ENCODE measurements around the gene CCDC160. TPM values are rescaled to one million over a fixed set of nuclear protein-coding genes. Genes with fewer than 3 reads are reported as not detected.

CCDC160 gene
- polyA plus RNA-seq, 1 donor from 2014 or later, result 4.3 TPM

GRCh38 chrX:134287346-134287745, 50.4 kb downstream of the CCDC160 start:
- no peaks in the 10 kb centered on the region for H3K9me3 ChIP-seq (ENCODE audit: low read length)
- no peaks in the 10 kb centered on the region for H3K79me2 ChIP-seq (replicated peaks; ENCODE audit: insufficient read depth, low read length)
- H3K27ac ChIP-seq (ENCODE audit: low read length), result no peak overlapping the region
- H4K20me1 ChIP-seq (ENCODE audit: insufficient read depth), result no peaks in the 10 kb centered on the region
- no peak overlapping the region for H3K4me3 ChIP-seq (ENCODE audit: low read length)
- no peaks in the 10 kb centered on the region for H3K27me3 ChIP-seq (ENCODE audit: insufficient read depth, low read depth, low read length)
- no peak overlapping the region for H3K9ac ChIP-seq (ENCODE audit: low read length)
- no peaks in the 10 kb centered on the region for H3K9me2 ChIP-seq (ENCODE audit: insufficient read depth, low read length)
- H3K36me3 ChIP-seq (ENCODE audit: insufficient read depth, low read length), result no peaks in the 10 kb centered on the region
- H3F3A ChIP-seq (ENCODE audit: insufficient read depth, low read length, poor library complexity, severe bottlenecking), result no peaks in the 10 kb centered on the region
- no peak for TF ChIP-seq TAF1 (IDR thresholded peaks at IDR 0.05; ENCODE audit: low read depth)
- TF ChIP-seq, protein P1, sequence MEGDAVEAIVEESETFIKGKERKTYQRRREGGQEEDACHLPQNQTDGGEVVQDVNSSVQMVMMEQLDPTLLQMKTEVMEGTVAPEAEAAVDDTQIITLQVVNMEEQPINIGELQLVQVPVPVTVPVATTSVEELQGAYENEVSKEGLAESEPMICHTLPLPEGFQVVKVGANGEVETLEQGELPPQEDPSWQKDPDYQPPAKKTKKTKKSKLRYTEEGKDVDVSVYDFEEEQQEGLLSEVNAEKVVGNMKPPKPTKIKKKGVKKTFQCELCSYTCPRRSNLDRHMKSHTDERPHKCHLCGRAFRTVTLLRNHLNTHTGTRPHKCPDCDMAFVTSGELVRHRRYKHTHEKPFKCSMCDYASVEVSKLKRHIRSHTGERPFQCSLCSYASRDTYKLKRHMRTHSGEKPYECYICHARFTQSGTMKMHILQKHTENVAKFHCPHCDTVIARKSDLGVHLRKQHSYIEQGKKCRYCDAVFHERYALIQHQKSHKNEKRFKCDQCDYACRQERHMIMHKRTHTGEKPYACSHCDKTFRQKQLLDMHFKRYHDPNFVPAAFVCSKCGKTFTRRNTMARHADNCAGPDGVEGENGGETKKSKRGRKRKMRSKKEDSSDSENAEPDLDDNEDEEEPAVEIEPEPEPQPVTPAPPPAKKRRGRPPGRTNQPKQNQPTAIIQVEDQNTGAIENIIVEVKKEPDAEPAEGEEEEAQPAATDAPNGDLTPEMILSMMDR (IDR thresholded peaks at IDR 0.05; ENCODE audit: poor library complexity, severe bottlenecking), result no peak
- no peak for TF ChIP-seq RAD21 (conservative IDR thresholded peaks at IDR 0.05)
- no peak for TF ChIP-seq REST (IDR thresholded peaks at IDR 0.05; ENCODE audit: borderline replicate concordance)
- no peak for TF ChIP-seq POLR2AphosphoS5 (IDR thresholded peaks at IDR 0.05)
- no peak for TF ChIP-seq EP300 (conservative IDR thresholded peaks at IDR 0.05; ENCODE audit: poor library complexity, severe bottlenecking)
- TF ChIP-seq SMC3 (conservative IDR thresholded peaks at IDR 0.05; ENCODE audit: poor library complexity), result no peak
- TF ChIP-seq MXI1 (conservative IDR thresholded peaks at IDR 0.05; ENCODE audit: poor library complexity, severe bottlenecking), result no peak
- TF ChIP-seq EZH2 (IDR thresholded peaks at IDR 0.05; ENCODE audit: borderline replicate concordance, insufficient read depth, low read length, poor library complexity, severe bottlenecking), result no peak
- no peak overlapping the region for H2AFZ ChIP-seq (ENCODE audit: low read depth, low read length)
- no peak overlapping the region for H3K4me2 ChIP-seq (ENCODE audit: low read length)

DNA sequence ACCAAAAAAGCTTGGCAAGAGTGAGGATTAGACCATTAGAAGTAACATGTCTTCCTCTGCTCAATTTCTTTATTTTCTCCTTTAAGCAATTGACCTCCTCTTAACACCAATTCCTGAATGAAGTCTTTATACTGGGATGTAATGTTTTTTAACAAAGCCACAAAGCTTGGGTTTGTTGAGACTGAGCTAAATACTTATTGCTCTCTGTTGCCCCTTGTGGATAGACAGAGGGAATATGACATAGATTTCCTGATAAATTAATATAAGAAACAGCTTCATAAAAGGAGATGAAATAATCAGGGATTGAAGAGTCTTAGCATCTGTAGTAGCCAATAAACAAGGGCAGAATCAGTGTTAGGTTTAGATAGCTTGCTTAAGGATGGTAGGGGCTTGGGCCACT, 57.6 kb downstream of the CCDC160 start:
- Histone ChIP-seq H3K79me2 (replicated peaks; ENCODE audit: insufficient read depth, low read length) (no peaks in the 10 kb centered on the region), H3K9ac (ENCODE audit: low read length) (no peak overlapping the region), H4K20me1 (ENCODE audit: insufficient read depth) (no peaks in the 10 kb centered on the region), H3K36me3 (ENCODE audit: insufficient read depth, low read length) (no peaks in the 10 kb centered on the region), H3K4me3 (ENCODE audit: low read length) (no peak overlapping the region), H2AFZ (ENCODE audit: low read depth, low read length) (no peak overlapping the region), H3F3A (ENCODE audit: insufficient read depth, low read length, poor library complexity, severe bottlenecking) (no peaks in the 10 kb centered on the region), H3K4me2 (ENCODE audit: low read length) (no peak overlapping the region), H3K27me3 (ENCODE audit: insufficient read depth, low read depth, low read length) (no peaks in the 10 kb centered on the region), H3K9me3 (ENCODE audit: low read length) (no peaks in the 10 kb centered on the region), H3K27ac (ENCODE audit: low read length) (no peak overlapping the region), H3K9me2 (ENCODE audit: insufficient read depth, low read length) (no peaks in the 10 kb centered on the region)
- no peak for TF ChIP-seq TAF1 (IDR thresholded peaks at IDR 0.05; ENCODE audit: low read depth)
- TF ChIP-seq, protein P1 (IDR thresholded peaks at IDR 0.05; ENCODE audit: poor library complexity, severe bottlenecking), result peak; percentile 32

Other genes starting within 250 kb of the CCDC160 start
- 39.1 and 41.5 TPM in 2 replicates for gene PHF6, start 136.1 kb downstream of the CCDC160 start, polyA plus RNA-seq
- 10.1 and 13.2 TPM in 2 replicates for gene HPRT1, start 223.0 kb downstream of the CCDC160 start, polyA plus RNA-seq

Measured in neural cell (in vitro differentiated cells).